Cardiac septum (tissue), 1 donor: ENCODE measurements around the gene KCTD17. TPM values are rescaled to one million over a fixed set of nuclear protein-coding genes. Genes with fewer than 3 reads are reported as not detected.

Experiments
- DNase-seq: peaks from one replicate; pipeline ENCODE4 v3.0.0-alpha.2; 2020; ENCODE audit warnings: low spot score
- intact Hi-C: fragments of 100-400 bp; cut with DNase I; formaldehyde crosslinking; loops from one replicate; pipeline ENCODE4 v1.14.0; 2022
- long read RNA-seq: library from polyadenylated mRNA; unstranded; transcript quantifications from one replicate; pipeline ENCODE4 v2.0.0, GENCODE V29; 2021
- total RNA-seq: library from RNA; stranded (reverse); fragmentation: NEBNext Ultra II Directional; extraction: Animal tissue kit (Norgen Biotek cat#: 25700); gene quantifications from one replicate; pipeline ENCODE4 v1.2.1, GENCODE V29; 2021
- donor health status: DM: no; HTN: no; CAD: no.

The KCTD17 gene, protein sequence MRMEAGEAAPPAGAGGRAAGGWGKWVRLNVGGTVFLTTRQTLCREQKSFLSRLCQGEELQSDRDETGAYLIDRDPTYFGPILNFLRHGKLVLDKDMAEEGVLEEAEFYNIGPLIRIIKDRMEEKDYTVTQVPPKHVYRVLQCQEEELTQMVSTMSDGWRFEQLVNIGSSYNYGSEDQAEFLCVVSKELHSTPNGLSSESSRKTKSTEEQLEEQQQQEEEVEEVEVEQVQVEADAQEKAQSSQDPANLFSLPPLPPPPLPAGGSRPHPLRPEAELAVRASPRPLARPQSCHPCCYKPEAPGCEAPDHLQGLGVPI
- total RNA-seq, result 50.2 TPM
- long read RNA-seq, transcript KCTD17-209 (6 exons, 1,502 nt), result minor isoform, 12 of 78 reads
- long read RNA-seq, transcript KCTD17-201 (8 exons, 1,691 nt), result major isoform, 34 of 78 reads
- long read RNA-seq, partial matches to known transcripts, result 5 of 78 reads
- long read RNA-seq, other reads (novel, unspliced or antisense), result 23 of 78 reads

DNA sequence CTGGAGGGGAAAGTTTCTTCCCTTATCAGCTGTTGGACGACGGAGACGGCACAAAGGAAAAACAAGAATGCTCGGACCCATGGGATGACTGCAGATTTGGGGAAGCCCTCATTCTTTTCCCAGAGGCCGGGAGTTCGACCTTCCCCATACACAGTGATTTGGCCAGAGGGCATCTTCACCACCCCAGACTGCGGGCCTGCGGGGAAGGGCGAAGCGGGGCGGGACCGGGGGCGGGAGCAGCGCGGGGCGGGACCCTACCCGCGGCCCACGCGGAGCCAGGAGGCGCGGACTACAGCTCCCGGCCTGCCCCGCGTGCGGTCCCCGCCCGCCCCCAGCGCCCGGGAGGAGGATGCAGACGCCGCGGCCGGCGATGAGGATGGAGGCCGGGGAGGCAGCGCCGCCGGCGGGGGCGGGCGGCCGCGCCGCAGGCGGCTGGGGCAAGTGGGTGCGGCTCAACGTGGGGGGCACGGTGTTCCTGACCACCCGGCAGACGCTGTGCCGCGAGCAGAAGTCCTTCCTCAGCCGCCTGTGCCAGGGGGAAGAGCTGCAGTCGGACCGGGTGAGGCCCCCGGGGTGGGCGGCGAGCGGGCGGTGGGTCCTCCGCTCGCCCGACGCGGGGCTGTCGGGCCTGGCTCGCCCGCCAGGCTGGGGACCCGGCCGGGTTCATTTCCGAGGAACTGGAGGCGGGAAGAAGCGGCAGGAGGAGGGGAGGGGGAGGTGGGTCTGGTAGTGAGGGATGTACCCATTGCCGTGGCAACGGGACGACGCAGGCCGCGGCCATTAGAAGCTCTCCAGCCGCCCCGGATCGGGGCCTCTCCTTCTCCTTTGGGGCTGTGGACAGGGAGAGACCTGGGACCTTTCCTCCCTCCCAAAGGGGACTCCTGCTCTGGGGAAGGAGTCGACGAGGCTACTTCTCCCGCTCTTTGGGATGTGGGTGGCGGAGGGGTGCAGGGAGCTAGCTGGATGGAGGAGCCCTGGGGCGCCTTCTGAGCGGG is at the start of gene KCTD17:
Gene KCTD17, plus strand, starts transcription at position 352 of the 995 bp plus-strand sequence. Its CDS starts 19 bp downstream, at position 371.
- DNase-seq, result peak; percentile 82
- intact Hi-C loops, result no loop called here

DNA sequence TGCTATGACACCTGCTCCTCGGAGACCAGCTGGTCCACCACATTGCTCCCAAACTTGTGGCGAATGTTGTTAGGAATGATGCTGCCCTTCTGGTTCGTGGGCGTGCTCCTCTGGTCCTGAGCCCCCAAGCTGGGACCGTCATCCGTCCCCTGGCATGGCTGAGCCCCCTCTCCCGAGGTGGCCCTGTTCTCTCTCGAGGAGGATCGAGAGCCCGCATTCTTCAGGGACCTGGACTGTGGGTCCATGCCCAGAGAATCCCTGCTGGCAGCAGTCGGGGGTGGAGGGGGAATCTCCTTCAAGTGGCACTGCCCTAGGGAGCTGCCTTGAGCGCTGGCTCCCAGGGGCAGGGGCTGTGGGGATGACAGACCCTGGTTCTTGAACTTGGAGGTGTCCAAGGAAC is 49.7 kb upstream of the KCTD17 start:
- intact Hi-C loops, result no loop called here
- DNase-seq, result no peak

DNA sequence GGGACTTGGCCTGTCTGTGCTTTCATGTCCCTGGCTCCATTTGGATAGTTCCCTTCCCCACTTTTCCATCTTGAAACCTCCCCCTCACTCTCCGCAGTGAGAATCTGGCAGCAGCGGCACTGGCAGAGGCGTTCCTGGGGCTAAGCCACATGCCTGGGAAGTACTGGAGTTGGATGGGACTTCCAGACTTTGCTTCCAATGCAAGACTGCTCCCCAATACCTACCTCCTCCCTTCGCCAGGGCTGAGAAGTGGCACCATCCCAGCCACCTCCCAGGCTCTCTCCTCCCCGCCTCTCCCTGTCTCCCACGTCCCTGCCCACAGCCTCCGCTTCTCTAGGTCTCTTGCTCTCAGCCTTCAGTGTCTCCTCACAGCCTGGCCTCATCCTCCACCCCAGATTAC is 48.9 kb upstream of the KCTD17 start:
- intact Hi-C loops, result no loop called here
- DNase-seq, result no peak

DNA sequence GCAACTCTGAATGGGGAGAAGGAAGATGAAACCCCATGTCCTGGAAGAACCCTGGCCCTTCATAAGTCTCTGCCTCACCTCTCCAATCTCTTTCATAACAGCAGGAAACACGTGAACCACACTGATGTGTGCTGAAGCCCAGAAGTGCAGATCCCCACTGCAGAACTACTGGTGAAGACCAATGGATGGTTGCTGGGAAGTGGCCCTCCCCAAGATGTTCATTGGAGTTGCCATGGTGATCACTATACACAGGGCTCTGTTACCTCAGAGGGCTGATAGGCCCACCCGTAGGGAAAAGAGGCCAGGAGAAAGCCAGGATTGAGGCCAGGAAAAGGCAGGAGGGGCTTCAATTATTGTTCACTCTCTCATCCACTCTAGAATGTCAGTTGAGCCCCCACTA is 43.9 kb upstream of the KCTD17 start:
- DNase-seq, result no peak
- intact Hi-C loops, result no loop called here

DNA sequence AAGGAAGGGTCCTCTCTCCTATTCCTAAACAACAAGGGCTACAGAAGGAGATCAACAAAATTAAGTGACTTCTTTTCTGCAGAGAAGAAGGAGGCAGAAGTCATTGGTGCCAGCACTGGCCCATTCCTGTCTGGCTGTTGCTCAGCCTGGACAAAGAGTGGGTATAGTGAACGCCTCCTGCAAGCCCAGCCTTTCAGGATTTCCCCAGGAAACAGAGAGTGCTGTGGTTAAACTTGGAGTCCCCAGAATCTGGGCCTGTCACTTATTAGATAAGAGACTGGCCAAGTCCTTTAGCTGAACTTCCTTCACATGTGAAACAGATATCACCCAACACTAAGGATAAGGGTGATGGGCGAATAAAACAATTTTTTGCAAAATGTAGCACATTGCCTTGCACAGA is 43.2 kb upstream of the KCTD17 start:
- intact Hi-C loops, result no loop called here
- DNase-seq, result no peak

DNA sequence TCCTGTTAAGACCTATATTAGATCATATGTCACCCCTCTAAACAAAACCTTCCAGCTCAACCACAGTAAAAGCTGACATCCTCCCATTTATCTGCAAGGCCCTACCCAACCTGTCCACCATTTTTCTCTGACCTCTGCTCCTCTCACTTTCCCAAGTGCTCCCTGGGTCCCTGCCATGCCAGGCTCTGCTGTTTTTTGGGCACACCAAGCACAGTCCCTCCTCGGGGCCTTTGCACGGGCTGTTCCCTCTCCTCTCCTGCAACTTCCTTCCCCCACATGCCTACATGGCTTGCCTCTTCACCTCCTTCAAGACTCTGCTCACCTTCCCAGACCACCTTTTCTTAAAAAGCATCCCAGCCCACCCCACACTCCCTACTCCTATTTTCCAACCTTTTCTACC is 42.1 kb upstream of the KCTD17 start:
- no peak for DNase-seq
- intact Hi-C loops, result no loop called here

DNA sequence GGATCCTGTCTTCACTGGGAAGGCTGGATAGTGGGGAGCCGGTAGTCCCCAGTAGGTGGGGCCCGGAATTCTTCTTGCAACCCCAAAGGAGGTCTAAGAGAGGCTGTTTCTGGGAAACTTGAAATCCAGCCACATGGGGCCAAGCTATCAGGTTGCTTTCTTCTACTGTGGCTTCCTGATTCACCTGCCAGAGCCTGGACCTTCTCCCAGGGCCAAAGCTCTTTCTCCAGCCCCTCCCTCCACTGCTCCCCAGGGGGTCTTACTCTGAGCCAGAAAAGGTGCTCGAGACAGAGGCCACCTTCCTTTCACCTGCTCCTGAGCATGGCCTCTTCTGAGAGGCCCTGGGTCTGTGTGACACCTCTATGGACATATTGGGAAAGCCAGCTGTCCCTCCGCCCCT is 41.4 kb upstream of the KCTD17 start:
- intact Hi-C loops, result no loop called here
- no peak for DNase-seq

DNA sequence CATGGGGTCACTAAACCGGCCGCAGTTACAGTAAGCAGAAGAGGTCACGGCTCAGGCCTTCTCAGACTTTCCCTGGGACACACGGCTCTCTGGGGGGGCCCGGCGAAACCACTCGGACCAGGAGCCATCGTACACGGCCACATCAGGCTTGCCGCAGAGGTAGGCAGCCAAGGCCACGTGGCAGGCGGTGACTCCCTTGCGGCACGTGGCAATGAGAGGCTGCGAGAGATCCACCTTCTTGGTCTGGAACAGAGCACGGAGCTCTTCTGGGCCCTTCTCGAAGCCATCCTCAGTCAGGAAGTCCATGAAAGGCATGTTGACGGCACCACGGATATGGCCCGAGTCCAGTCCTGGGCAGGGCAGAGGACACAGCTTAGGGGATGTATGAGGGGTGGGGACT is 40.6 kb upstream of the KCTD17 start:
- intact Hi-C loops, result no loop called here
- DNase-seq, result no peak

DNA sequence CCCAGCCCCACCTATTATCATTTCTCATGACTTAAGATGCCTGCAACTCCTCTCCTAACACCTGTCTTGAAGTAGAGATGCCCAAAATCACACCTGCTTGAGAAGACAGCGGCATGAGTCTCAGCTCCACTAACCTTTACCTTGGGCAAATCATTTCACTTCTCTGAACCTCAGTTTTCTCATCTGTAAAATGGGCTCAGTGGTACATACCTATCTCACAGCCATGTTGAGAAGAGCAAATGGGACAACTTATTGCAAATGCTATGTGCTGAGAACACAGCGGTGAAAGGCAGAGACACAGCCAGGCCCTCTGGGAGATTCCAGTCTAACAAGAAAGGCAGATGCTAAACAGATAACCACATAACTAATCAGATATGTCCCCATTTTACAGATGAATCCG is 40.1 kb upstream of the KCTD17 start:
- no peak for DNase-seq
- intact Hi-C loops, result no loop called here

DNA sequence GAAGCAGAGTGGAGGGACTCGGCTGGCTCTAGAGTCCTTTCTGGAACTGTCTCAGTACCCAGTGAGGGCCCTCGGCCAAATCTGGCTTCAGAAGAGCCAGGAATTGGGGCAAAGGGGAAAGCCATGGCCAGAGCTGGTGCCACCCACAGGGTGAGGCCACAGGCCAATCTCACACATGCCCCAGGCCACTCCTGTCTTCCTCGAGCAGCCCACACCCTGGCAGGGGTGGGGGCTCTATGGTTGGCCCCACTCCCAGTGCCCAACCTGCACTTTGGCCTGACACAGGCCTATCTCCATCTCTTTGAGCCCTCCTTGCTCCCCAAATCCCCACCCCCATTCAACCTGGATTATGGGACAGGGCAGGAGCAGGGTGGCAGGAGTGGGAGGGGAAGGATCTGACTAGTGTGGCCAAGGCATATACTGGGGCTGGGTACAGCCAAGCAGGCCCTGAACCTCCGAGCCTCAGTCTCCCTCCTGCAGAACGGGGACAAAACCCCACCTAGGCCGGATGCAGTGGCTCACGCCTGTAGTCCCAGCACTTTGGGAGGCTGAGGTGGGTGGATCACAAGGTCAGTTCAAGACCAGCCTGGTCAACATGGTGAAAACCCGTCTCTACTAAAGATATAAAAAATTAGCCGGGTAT is 39.2 kb upstream of the KCTD17 start:
- intact Hi-C loops, result no loop called here
- DNase-seq, result no peak

DNA sequence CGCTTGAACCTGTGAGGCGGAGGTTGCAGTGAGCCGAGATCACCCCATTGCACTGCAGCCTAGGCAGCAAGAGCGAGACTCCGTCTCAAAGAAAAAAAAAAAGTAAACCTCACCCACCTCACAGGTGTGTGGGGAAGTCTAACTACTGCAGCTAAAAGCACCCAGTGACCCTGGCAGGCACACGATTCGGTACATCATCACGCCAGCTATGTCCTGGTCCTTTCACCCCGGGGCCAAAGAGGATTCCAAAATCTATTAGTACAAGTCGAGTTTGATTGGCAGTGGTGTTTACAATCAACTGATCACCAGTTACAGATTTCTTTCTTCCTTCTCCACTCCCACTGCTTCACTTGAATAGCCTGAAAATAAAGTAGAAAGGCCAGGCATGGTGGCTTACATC is 38.6 kb upstream of the KCTD17 start:
- intact Hi-C loops, result no loop called here
- DNase-seq, result peak; percentile 47

DNA sequence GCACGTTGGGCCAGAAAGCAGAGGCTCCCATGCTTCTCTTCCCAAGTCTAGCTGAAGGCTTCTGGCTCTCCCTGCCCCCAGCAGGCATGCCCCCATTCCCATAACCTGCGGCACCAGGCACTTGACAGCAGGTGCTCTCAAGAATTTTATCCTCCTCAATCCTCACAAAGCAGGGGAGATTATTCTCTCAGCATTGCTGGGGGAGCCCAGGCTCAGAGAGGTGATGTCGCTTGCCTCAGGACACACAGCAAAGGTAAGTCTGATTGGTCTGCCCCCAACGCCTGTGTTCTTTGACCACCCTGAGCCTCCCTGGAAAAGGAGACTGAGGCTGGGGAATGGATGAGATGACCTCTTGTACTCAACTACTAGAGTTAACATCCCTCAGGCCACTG is 37.1 kb upstream of the KCTD17 start:
- no peak for DNase-seq
- intact Hi-C loops, result no loop called here

DNA sequence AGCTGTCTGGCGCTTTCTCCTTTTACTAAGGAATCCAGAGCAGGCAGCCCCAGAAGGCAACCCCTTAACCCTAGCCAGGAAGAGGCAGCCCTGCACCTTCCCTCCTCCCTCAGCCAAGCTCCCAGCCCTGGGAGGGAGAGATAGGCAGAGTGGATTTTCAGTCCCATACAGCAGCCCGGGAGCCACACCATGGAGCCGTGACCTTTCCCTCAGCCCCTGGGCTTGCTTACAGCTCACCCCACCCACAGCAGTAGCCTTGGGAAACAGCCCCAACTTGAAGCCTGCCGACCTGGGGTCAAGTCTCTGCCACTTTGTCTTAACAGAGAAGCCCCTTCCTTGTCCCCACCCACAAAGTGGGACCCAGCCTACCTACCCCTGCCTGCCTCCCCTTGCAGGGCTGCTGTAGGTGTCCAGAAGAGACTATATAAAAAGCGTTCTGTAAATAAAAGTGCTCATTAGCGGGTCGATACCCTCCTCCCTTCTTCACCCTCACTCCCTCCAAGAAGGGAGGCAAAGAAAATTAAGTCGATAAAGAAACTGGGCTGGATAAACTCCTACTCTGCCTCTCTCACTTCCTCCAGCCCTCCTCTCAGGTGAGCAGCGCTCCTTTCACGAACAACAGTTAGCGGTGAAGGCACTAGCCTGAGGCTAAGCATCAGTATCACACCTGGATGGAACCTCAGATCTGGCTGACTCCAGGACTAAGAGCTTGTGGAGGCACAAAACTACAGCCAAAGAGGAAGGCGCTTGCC is 36.5 kb upstream of the KCTD17 start:
- no peak for DNase-seq
- intact Hi-C loops, result no loop called here

DNA sequence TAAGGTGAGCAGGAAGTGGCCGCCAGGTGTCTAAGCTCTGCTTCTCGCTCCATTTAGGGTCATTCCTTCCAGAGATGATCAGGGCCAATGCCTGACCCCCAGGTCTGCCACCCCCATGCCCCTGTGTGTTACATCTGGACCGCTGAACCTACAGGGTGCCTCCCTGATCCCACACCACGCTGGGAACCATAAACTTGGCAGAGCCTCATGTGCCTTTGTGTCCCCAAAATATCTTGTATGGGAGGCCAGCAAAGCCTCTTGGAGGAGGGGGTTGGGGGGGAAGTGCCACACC is 36.0 kb upstream of the KCTD17 start:
- DNase-seq, result no peak

DNA sequence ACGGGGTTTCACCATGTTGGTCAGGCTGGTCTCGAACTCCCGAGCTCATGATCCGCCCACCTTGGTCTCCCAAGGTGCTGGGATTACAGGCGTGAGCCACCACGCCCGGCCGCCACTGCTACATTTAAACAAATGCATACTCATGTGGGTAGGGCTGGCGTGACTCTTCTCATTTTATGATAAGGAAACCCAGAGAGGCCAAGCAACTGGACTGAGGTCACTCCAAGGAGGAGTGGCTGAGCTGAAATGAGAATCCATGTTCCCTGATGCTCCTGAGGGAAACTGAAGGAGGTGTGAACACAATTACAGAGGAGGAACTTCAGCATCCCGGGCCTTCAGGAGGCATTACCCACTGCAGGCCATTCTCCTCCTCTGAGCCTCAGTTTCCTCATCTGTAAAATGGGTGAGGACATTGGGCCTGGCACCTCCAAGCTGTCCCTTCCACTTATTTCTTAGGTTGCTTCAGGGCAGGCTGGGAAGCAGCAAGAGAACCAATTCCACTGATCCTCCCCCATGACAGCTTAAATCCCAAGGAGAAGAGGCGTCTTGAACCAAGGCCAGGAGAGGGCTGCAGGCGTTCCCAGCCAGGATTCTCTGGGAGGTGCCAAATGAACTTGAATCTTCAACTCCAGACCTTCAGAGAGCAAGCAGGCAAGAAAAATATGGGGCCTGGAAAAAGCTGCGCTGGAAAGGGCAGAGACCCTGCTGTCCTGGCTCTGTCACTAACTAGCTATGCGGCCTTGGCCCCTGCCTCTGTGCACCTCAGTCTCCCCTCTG is 35.2 kb upstream of the KCTD17 start:
- intact Hi-C loops, result no loop called here
- DNase-seq, result no peak

More for the DNA sequence above, 36.0 kb upstream of the KCTD17 start:
- intact Hi-C loops, result no loop called here

DNA sequence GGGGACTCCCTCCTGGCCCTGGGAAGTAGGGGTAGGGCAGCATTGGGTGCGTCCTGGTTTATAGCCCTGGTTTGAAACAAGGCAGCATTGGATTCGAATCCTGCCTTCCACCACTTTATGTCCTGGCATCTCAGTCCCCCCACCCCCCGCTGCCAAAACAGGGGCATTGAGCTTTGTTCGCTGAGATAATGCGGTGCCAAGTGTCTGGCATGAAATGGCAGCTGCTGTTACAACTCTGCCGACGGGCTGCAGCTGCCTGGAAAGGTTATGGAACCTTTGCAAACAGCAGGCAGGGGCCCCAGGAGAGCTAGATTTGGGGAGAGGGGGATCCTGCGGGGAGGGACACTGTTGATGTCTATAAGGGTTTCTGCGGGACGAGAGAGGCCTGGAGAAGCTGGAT is 34.2 kb upstream of the KCTD17 start:
- intact Hi-C loops, result no loop called here

DNA sequence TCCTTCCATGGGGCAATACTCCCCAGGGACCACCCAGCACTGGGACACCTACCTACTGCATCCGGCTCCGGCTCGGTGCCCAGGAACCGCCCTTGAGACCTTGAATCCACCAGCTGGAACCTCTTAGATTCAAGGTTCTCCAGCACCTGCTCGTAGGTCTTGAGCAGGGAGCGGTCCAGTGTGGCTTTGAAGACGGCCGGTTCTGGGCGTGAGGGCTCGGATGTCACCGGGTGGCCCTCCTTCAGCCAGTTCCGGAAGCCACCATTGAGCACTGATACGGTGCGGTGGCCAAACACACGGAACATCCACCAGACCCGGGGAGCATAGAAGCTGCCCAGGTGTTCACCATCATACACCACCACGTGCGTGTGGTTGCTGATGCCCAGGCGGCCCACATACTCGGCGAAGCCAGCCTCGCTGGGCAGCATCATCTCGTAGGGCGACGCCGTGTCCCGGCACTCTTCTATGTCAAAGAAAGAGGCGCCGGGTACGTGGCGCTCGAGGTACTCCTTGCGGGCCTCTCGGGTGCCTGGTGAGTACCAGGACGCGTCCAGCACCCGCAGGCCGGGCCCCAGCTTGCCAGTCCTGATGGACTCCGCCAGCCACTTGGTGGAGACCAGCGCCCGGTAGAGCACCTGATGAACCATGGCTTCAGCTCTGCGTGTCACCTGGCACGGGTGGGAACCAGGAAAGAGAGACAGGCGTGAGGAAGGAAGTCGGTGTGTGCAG is 33.3 kb upstream of the KCTD17 start:
- intact Hi-C loops, result no loop called here
- peak; percentile 74 for DNase-seq

More for the DNA sequence above, 34.2 kb upstream of the KCTD17 start:
- no peak for DNase-seq

DNA sequence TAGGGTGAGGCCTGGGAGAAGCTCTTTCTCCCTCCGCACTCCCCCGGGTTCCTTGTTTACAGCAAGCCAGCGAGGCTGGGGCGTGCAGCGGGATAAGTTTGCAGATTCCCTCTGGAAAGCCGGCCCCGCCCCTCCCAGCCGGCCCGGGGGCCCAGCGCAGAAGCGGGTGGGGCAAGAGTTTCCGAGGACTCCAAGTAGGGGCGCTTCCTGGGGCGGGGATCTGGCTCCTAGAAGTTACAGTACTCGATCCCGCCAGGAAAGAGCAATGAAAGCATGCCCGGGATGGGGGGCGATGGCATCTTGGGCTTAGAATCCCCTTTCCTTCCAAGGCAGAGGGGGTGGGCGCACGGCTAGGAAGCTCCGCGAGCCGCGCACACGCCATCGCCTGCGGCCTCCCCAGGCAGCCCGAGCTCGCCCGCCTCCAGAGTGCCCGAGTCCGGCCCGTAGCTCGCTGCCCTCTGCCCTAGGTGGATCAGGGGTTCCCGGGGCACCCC is 32.7 kb upstream of the KCTD17 start:
- peak; percentile 81 for DNase-seq
- intact Hi-C loops, result no loop called here
